Measurements from ENCODE around the gene MOV10L1. TPM values are rescaled to one million over a fixed set of nuclear protein-coding genes. Genes with fewer than 3 reads are reported as not detected.

Gene MOV10L1
- total RNA-seq, 2 experiments from 2014 or later = 0.22 to 1.1 TPM

GRCh38 chr22:50190182-50190940, 100.6 kb downstream of the MOV10L1 start:
- no TSS peak for BruUV-seq (replicated peaks)
- no peaks in the 10 kb centered on the region for H3K9me3 ChIP-seq (ENCODE audit: low read length)
- intact Hi-C loops (cut with micrococcal nuclease; ENCODE audit: unreplicated experiment) = loop anchor here (2.0 to 5.0 kb wide), 4 partner anchors 90 to 282 kb away; no protein-coding TSS in a partner anchor
- DNase-seq (ENCODE audit: low spot score) = peak; percentile 95
- CTCF ChIA-PET (ENCODE audit: unreplicated experiment) = interaction anchor here (0.5 to 0.6 kb wide), 2 partner anchors 104 to 290 kb away, joined by 3 read pairs; no protein-coding TSS in a partner anchor
- POLR2A ChIA-PET = interaction anchor here (0.6 to 1.7 kb wide), 3 partner anchors 16 to 71 kb away, joined by 3 to 7 read pairs (median 6); partner anchors contain the start of gene MAPK12
- no peaks in the 10 kb centered on the region for H4K20me1 ChIP-seq (ENCODE audit: insufficient read depth, low read length)
- no peak for TF ChIP-seq EZH2phosphoT487 (IDR thresholded peaks at IDR 0.05; ENCODE audit: borderline replicate concordance, low read depth, low read length)
- peak; percentile 56; the same call in 1 of the 2 replicates for TF ChIP-seq CTCF (conservative IDR thresholded peaks at IDR 0.05; ENCODE audit: low read length)
- H3K4me2 ChIP-seq (ENCODE audit: low read length) = peak overlapping the region; percentile 96
- H3K9me2 ChIP-seq (ENCODE audit: insufficient read depth, low read length) = no peaks in the 10 kb centered on the region
- H2AFZ ChIP-seq (ENCODE audit: low read length) = no peak overlapping the region
- peaks cover 47% of the 10 kb centered on the region for H3K79me2 ChIP-seq (ENCODE audit: insufficient read depth, low read depth, low read length)
- H3K36me3 ChIP-seq (ENCODE audit: insufficient read depth, low read length) = peaks cover 50% of the 10 kb centered on the region
- H3K27ac ChIP-seq (ENCODE audit: low read depth, low read length, poor library complexity, severe bottlenecking) = peak overlapping the region; percentile 99
- peaks cover 73% of the 10 kb centered on the region for H3K4me1 ChIP-seq (ENCODE audit: insufficient read depth, low read length, poor library complexity, severe bottlenecking)
- peak overlapping the region; percentile 68 for H3K4me3 ChIP-seq (ENCODE audit: low read depth, low read length, poor library complexity, severe bottlenecking)

- H3K27ac ChIP-seq (ENCODE audit: low read depth, low read length, poor library complexity, severe bottlenecking) = peak overlapping the region; percentile 99
- H3K79me2 ChIP-seq (ENCODE audit: insufficient read depth, low read depth, low read length) = peaks cover 46% of the 10 kb centered on the region
- TF ChIP-seq CTCF (conservative IDR thresholded peaks at IDR 0.05; ENCODE audit: low read length) (no peak), EZH2phosphoT487 (IDR thresholded peaks at IDR 0.05; ENCODE audit: borderline replicate concordance, low read depth, low read length) (no peak)
- peak overlapping the region; percentile 68 for H3K4me3 ChIP-seq (ENCODE audit: low read depth, low read length, poor library complexity, severe bottlenecking)
- H2AFZ ChIP-seq (ENCODE audit: low read length) = no peak overlapping the region
- ChIA-PET POLR2A (interaction anchor here (0.9 to 1.7 kb wide), 2 partner anchors 17 to 70 kb away, joined by 6 to 7 read pairs; partner anchors contain the start of gene MAPK12), CTCF (ENCODE audit: unreplicated experiment) (no interaction called here)
- H3K9me3 ChIP-seq (ENCODE audit: low read length) = no peaks in the 10 kb centered on the region
- DNase-seq (ENCODE audit: low spot score) = peak; percentile 94
- peak overlapping the region; percentile 96 for H3K4me2 ChIP-seq (ENCODE audit: low read length)
- peaks cover 73% of the 10 kb centered on the region for H3K4me1 ChIP-seq (ENCODE audit: insufficient read depth, low read length, poor library complexity, severe bottlenecking)
- no peaks in the 10 kb centered on the region for H4K20me1 ChIP-seq (ENCODE audit: insufficient read depth, low read length)
- H3K9me2 ChIP-seq (ENCODE audit: insufficient read depth, low read length) = no peaks in the 10 kb centered on the region
- peaks cover 56% of the 10 kb centered on the region for H3K36me3 ChIP-seq (ENCODE audit: insufficient read depth, low read length)
- no TSS peak for BruUV-seq (replicated peaks)
- intact Hi-C loops (cut with micrococcal nuclease; ENCODE audit: unreplicated experiment) = loop anchor here (2.0 to 5.0 kb wide), 4 partner anchors 90 to 281 kb away; no protein-coding TSS in a partner anchor
These were observed 101.3 kb downstream of the MOV10L1 start for GRCh38 chr22:50190941-50191741.
